Activated naive CD4-positive, alpha-beta T cell treated with anti-CD3 and anti-CD28 coated beads, Interleukin-2, amount 50 U/mL, for 72 hours (primary cell): ENCODE measurements around the gene C16orf87. TPM values are rescaled to one million over a fixed set of nuclear protein-coding genes. Genes with fewer than 3 reads are reported as not detected.
"Not testable (repeated sequence)": the region's sequence is repeated elsewhere in the genome, so short reads cannot be mapped to it uniquely, and the experiment has no call there.

Source experiments
- ATAC-seq, 2 donors: fragments of 150-1000 bp; cut with Tn5 transposase; 2 replicates each; pipeline ENCODE4 v1.10.0; 2021; ENCODE audit warnings: mild to moderate bottlenecking in 2 of 2, moderate library complexity in 2 of 2
- DNase-seq, 2 donors: peaks; one replicate each; pipeline ENCODE4 v3.0.0; 2021 to 2022; ENCODE audit warnings: low spot score in 2 of 2
- H3K27ac Mint-ChIP-seq, 2 donors: one replicate each; pipeline ENCODE4 v1.8.0; 2022; ENCODE audit warnings: mild to moderate bottlenecking in 2 of 2, mixed read lengths in 2 of 2
- H3K36me3 Mint-ChIP-seq, 2 donors: one replicate each; pipeline ENCODE4 v1.8.0; 2022; ENCODE audit warnings: mixed read lengths in 2 of 2
- H3K9me3 Mint-ChIP-seq, 2 donors: one replicate each; pipeline ENCODE4 v1.8.0; 2022; ENCODE audit warnings: mixed read lengths in 2 of 2
- total RNA-seq, 2 donors: library from RNA; stranded (reverse); gene quantifications; one replicate each; pipeline ENCODE4 v1.2.3, GENCODE V29; 2022

C16orf87 gene, protein sequence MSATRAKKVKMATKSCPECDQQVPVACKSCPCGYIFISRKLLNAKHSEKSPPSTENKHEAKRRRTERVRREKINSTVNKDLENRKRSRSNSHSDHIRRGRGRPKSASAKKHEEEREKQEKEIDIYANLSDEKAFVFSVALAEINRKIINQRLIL
- total RNA-seq: 10 to 100 TPM; 15.8 to 15.9 TPM

DNA sequence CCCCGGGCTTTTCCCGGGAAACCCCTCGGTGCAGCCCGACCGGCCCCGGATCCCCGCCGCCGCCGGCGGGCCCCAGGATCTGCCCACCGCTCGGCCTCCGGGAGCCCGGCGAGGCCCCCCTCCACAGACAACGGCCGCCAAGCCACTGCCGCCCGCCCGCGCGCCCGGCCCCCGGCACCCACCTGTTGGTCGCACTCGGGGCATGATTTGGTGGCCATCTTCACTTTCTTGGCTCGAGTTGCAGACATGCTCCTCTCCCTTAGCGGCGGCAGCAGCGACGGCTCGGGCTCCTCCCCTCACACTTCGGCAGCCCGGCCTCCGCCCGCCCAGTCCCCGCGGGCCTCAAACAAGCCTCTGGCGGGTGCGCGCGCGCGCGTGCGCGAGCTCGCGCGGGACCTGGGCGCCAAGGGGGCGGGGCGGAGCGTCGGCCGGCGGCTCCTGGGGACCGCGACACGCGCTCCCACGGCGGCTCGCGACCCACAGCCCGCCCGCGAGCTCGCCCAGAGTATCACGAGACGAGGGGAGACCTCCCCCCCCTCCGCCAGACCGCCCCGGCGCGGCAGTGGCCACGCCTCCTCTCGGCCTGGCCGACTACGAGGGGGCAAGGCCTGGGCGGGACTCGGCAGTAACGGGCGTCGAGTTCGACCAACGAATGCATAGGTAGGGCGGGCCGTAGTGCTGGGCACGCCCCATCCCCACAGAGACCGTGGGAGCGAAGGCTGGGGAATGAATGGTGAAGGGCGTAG is at the start of gene C16orf87:
Gene C16orf87, minus strand, starts transcription at position 279 of the 746 bp plus-strand sequence. Its CDS starts 31 bp downstream, at position 248.
- ATAC-seq: peak; percentile 94 to 98
- Mint-ChIP-seq H3K36me3 (peaks cover 8 to 17% of the 10 kb centered on the region in 2 donors), H3K27ac (peak within 1 kb of the TSS; percentile 96 to 99), H3K9me3 (no peaks in the 10 kb centered on the region)
- DNase-seq: peak; percentile 88 to 90

DNA sequence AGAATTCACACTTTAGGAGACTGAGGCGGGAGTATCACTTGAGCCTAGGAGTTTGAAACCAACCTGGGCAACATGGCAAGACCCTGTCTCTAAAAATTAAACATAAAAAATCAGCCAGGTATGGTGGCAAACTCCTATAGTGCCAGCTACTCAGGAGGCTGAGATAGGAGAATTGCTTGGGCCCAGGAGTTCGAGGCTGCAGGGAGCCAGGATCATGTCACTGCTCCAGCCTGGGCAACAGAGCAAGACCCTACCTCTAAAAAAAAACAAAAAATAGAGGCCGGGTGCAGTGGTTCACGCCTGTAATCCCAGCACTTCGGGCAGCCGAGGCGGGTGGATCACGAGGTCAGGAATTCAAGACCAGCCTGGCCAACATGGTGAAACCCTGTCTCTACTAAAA is 44.3 kb upstream of the C16orf87 start:
- H3K36me3 Mint-ChIP-seq: no peaks in the 10 kb centered on the region
- ATAC-seq: no peak
- no peak for DNase-seq
- no peak overlapping the region for H3K27ac Mint-ChIP-seq
- H3K9me3 Mint-ChIP-seq: no peaks in the 10 kb centered on the region

DNA sequence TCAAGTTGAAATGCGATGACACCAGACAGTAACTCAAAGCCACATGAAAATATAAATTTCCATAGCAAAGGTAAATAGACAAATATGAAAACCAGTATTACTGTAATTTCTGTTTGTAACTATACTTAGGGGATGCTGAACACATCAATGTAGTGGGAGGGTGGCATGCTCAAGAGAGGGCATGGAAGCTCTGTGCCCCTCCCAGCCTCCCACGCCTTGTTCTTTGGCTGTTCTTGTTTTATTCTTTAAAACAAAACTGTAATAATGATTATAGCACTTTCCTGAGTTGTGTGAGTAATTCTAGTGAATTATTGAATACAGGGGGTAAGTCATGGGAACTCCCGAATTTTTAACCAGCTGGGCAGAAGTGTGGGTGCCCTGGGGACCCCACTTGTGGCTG is 42.2 kb upstream of the C16orf87 start:
- Mint-ChIP-seq H3K36me3 (no peaks in the 10 kb centered on the region), H3K9me3 (no peaks in the 10 kb centered on the region), H3K27ac (no peak overlapping the region)
- DNase-seq (no peak), ATAC-seq (no peak)

DNA sequence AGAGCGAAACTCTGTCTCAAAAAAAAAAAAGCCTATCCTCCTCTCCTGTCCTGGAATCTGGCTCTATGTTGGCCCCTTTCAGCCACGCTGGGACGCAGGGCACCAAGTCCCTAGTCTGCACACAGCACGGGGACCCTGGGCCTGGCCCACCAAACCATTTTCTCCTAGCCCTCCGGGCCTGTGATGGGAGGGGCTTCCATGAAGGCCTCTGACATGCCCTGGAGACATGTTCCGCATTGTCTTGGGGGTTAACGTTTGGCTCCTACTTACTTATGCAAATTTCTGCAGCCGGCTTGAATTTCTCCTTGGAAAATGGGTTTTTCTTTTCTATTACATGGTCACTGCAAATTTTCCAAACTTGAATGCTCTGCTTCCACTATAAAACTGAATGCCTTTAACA is 40.6 kb upstream of the C16orf87 start:
- peaks cover 0 to 4% of the 10 kb centered on the region in 2 donors for H3K9me3 Mint-ChIP-seq
- no peaks in the 10 kb centered on the region for H3K36me3 Mint-ChIP-seq
- H3K27ac Mint-ChIP-seq: no peak overlapping the region
- no peak for DNase-seq
- ATAC-seq: no peak

DNA sequence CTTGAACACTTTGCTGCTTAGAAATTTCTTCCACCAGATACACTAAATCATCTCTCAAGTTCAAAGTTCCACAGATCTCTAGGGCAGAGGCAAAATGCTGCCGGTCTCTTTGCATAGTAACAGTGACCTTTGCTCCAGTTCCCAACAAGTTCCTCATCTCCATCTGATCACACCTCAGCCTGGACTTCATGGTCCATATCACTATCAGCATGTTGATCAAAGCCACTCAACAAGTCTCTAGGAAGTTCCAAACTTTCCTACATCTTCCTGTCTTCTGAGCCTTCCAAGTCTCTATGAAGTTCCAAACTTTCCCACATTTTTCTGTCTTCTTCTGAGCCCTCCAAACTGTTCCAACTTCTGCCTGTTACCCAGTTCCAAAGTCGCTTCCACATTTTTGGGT is 37.9 kb upstream of the C16orf87 start:
- not testable (repeated sequence) for DNase-seq, H3K27ac Mint-ChIP-seq, H3K36me3 Mint-ChIP-seq, ATAC-seq, H3K9me3 Mint-ChIP-seq

DNA sequence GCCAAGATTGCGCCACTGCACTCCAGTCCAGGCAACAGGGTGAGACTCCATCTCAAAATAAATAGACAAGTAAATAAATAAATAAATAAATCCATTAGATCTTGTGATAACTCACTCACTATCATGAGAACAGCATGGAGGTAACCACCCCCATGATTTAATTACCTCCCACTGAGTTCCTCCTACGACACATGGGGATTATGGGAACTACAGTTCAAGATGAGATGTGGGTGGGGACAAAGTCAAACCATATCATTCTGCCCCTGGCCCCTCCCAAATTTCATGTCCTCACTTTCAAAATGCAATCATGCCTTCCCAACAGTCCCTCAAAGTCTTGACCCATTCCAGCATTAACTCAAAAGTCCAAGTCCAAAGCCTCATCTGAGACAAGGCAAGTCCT is 36.5 kb upstream of the C16orf87 start:
- not testable (repeated sequence) for DNase-seq, H3K27ac Mint-ChIP-seq, ATAC-seq, H3K9me3 Mint-ChIP-seq, H3K36me3 Mint-ChIP-seq

DNA sequence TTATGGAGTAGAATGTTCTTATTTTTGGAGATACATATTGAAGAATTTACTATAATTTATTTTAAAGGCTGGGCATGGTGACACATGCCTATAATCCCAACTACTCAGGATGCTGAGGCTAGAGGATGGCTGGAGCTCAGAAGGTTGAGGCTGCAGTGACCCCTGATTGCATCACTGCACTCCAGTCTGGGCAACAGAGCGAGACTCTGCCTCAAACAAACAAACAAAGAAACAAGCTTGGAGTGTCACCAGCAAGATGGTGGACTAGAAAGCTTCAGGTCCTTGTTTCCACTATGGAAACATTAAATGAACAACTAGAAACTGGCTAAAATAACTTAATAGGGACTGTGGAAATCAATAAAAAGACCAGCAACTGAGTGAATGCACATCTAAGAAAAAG is 35.3 kb upstream of the C16orf87 start:
- ATAC-seq (no peak), DNase-seq (no peak)
- Mint-ChIP-seq H3K36me3 (no peaks in the 10 kb centered on the region), H3K9me3 (peaks cover 0 to 4% of the 10 kb centered on the region in 2 donors), H3K27ac (no peak overlapping the region)

DNA sequence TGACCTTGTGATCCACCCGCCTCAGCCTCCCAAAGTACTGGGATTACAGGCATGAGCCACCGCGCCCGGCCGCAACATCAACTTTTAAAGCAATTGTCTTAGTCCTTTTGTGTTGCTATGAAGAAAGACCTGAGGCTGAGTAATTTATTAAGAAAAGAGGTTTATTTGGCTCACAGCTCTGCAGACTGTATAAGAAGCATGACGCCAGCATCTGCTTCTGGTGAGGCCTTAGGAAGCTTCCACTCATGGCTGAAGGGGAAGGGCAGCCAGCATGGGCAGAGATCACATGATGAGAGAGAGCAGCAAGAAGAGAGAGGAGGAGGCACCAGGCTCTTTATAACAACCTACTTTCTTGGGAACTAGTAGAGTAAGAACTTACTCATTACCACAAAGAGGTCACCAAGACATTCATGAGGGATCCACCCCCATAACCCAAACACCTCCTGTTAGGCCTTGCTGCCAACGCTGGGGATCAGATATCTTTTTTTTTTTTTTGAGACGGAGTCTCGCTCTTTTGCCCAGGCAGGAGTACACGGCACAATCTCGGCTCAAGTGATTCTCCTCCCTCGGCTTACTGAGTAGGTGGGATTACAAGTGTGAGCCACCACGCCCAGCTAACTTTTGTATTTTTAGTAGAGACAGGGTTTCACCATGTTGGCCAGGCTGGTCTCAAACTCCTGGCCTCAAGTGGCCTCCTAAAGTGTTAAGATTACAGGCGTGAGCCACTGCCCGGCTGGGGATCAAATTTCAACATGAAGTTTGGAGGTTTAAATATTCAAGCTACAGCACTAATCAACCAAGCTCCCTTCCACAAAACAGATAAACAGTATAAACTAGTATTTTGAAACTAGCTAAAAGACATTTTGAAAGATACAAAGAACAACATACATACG is 31.8 kb upstream of the C16orf87 start:
- Mint-ChIP-seq H3K9me3 (peaks cover 0 to 4% of the 10 kb centered on the region in 2 donors), H3K27ac (peak overlapping the region in 1 of 2 donors; percentile 22), H3K36me3 (no peaks in the 10 kb centered on the region)
- ATAC-seq (peak; percentile 53 to 67), DNase-seq (no peak)

DNA sequence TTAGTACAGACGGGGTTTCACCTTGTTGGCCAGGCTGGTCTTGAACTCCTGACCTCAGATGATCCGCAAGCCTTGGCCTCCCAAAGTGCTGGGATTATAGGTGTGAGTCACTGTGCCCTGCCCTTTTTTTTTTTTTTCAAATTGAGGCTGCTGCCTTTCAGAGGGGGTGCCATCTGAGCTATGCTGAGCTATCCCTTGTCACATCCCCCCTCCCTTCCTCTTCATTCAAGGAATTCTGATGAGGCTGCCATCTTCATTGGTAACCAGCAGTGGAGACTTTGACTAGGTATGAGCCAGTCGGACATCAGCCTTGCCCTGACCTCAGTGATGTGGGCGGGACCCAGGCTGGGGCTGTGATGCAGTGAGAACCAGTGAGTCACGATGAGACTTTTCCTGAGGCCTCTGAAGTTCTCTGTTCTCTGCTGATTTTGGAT is 28.8 kb upstream of the C16orf87 start:
- H3K9me3 Mint-ChIP-seq: no peaks in the 10 kb centered on the region
- DNase-seq (peak in 1 of 2 donors; percentile 24), ATAC-seq (peak; percentile 70 to 94)
- H3K27ac Mint-ChIP-seq: no peak overlapping the region
- H3K36me3 Mint-ChIP-seq: no peaks in the 10 kb centered on the region

DNA sequence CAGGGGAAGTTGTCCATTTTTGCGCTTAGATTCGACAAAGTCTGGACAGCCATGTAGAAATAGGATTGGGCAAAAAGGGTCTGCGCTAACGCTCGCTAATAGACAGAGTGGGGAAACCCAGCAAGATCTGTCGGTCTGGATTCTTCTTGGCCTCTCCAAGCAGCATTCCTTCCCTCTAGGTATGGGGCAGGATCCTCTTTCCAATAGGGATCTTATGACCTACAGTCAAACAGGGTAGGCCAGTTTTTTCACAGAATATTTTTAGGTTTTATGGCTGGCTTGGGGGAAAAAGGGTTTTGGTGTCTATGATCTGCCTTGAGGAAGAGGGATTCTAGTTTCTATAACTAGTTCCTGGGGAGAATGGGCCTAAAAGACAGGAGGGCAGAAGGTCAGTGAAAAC is 27.2 kb upstream of the C16orf87 start:
- Mint-ChIP-seq H3K9me3 (no peaks in the 10 kb centered on the region), H3K27ac (no peak overlapping the region), H3K36me3 (no peaks in the 10 kb centered on the region)
- ATAC-seq (no peak), DNase-seq (no peak)

DNA sequence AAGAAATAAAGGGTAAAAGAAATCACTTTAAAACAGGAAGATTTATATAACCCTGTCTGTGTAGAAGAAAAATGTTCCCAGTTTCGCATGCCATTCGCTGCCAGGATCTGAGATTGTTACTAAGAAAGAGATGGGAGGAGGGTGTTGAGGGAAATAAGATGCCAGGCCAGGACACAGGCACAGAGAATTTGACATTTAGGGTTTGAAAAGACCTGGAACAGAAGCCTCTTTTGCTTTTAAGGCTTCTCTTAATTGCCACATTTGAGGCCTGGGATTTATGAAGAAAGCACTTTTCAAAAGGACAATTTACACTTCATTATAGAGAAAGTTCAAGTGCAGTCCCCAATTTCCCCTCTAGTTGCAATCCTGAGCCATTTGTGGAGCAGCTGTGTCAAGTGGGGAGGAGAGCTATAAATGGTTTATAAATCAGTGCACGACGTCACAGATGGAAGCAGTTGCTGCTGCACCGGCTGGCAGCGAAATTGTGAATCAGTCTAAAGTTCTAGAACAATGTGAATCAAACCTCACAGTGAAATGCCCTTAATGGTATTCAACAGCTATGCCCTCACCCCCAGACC is 26.5 kb upstream of the C16orf87 start:
- H3K27ac Mint-ChIP-seq: no peak overlapping the region
- H3K9me3 Mint-ChIP-seq: no peaks in the 10 kb centered on the region
- H3K36me3 Mint-ChIP-seq: no peaks in the 10 kb centered on the region
- no peak for DNase-seq
- ATAC-seq: no peak

DNA sequence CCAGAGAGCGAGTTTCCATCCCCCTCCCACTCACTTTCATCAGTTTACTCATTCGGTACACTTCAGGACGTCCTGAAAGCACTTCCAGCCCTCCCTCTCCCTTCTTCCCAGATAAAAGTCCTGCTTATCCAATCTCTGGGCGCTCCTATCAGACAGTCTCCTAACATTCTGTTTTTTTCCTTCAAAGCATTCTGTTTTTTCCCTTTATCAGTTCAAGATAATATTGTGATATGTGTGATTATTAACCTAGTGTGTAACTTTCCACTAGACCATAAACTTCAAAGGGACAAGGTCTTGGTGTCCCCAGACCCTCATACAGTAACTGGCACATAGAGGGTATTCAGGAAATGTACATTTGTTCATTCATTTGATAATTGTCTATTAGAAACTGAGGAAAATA is 24.4 kb upstream of the C16orf87 start:
- Mint-ChIP-seq H3K27ac (no peak overlapping the region), H3K9me3 (no peaks in the 10 kb centered on the region)
- ATAC-seq: no peak

DNA sequence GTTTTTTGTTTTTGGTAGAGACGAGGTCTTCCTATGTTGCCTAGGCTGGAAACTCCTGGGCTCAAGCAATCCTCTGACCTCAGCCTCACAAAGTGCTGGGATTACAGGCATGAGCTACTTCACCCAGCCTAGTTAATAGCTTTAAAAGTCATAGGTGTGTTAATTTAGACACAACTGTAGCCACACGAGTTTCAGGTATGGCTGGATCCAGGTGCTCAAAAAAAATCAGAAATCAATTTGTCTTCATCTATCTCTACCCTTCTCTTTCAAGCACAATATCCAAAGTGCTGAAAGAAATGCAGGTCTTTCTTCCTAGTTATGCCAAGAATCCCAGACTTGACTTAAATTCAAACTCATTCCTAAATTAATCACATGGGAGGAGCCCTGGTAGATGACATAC is 23.9 kb upstream of the C16orf87 start:
- no peak for ATAC-seq
- no peak for DNase-seq
- Mint-ChIP-seq H3K36me3 (no peaks in the 10 kb centered on the region), H3K9me3 (no peaks in the 10 kb centered on the region), H3K27ac (no peak overlapping the region)

More for the DNA sequence above, 24.4 kb upstream of the C16orf87 start:
- DNase-seq: no peak
- H3K36me3 Mint-ChIP-seq: no peaks in the 10 kb centered on the region

DNA sequence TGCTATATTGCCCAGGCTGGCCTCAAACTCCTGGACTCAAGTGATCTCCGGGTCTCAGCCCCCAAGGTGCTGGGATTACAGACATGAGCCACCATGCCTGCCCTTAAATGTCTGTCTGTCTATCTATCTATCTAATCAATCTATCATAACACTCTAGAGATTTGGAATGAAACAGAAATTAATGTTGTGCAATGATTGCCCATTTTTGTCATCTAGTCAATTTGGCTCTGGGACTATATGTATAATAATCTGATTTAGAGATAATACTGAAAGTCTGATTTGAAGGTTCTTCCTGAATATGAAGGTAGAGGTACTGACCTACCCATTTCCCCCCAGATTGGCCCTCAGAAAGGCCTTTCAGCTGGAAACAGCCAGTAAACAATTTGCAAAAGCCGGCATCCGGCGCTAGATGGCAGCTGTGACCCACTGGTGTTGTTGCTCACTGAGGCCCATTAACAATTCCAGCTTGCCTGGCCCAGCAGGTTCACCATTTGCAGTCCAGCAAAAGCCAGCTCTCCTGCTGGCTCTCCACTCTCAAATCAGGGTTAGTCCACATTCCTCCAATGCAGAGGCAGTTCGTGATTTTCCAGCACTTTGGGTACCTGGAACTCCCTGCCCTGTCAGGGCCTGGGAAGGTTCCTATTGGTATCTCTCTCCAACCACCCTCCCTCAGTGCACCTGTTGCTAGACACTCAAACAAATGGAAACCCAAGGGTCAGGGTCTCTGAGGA is 22.9 kb upstream of the C16orf87 start:
- H3K36me3 Mint-ChIP-seq: no peaks in the 10 kb centered on the region
- ATAC-seq (peak; percentile 57 to 64), DNase-seq (peak in 1 of 2 donors; percentile 54)
- H3K9me3 Mint-ChIP-seq: no peaks in the 10 kb centered on the region
- H3K27ac Mint-ChIP-seq: no peak overlapping the region

DNA sequence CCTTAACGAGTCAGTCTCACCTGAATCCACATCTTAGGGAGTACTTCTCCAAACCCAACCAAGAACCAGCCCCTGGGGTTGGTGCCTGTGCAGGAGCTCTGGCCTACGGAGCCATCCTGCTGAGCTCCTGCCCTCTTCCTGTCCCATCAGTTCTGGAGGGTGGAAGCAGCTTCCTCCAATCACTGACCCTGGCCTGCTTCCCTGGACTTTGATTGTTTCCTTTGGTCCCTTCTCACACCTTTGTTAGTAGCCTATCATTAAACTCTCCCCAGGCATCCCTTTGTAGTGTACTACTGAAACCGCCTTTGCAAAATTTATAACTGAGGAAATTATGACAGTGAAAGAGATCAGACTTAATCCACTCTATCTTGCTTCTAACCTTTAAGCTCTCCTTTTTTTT is 21.1 kb upstream of the C16orf87 start:
- no peaks in the 10 kb centered on the region for H3K36me3 Mint-ChIP-seq
- no peaks in the 10 kb centered on the region for H3K9me3 Mint-ChIP-seq
- no peak for DNase-seq
- ATAC-seq: no peak
- H3K27ac Mint-ChIP-seq: no peak overlapping the region
